ENCODE data around the gene ARPC2.

The ARPC2 gene

DNA sequence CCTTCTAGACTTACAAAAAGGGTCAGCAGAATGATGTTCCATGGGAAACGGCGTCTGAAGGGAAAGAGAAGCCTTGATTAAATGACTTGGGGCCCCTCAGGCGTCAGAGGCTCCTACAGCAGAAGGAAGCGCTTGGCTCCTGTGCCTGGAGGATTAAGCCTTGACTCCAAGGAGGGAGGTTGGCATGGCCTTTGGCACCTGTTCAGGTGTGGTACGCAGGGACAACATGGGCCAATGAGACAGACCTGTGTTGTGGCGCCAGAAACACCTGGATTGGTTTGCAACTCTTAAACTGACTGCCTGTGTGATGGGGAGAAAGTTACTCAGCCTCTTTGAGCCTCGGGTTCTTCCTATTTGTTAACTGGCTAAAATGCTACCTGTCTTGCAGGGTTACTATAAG, 60.9 kb downstream of the ARPC2 start:
- TF ChIP-seq CTCF (conservative IDR thresholded peaks at IDR 0.05) (no peak), ZFX (IDR thresholded peaks at IDR 0.05) (no peak)
- no peak overlapping the region for H3K27ac ChIP-seq

GRCh38 chr2:218278531-218279360, 61.8 kb downstream of the ARPC2 start:
- TF ChIP-seq ZFX (IDR thresholded peaks at IDR 0.05) (no peak), CTCF (conservative IDR thresholded peaks at IDR 0.05) (no peak)
- H3K27ac ChIP-seq: no peak overlapping the region

- TF ChIP-seq ZFX (IDR thresholded peaks at IDR 0.05): no peak
- no peak for TF ChIP-seq CTCF (conservative IDR thresholded peaks at IDR 0.05)
- H3K27ac ChIP-seq: no peak overlapping the region
Observed at GRCh38 chr2:218280260-218280870, 63.4 kb downstream of the ARPC2 start.

DNA sequence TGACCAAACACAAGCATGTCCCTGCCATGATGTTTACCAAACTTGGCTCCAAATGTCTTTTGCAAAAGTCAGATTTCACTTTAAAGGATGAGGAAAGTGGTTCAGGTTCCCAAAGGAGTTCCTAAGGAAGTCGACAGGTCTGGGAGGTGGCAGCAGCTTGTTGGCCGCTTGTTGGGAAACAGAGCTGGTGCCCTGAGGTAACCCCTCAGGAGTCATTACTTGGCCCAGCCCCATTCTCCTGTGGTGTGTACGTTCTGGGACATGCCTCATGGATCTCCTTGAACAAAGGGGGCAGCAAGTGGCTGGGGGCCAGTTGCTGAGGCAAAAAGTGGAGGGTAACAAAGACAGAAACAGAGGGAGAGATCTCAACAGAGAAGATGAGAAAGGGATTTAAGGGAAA, 64.5 kb downstream of the ARPC2 start:
- peak overlapping the region; percentile 64; the same call in 1 of the 2 replicates for H3K27ac ChIP-seq
- no peak for TF ChIP-seq CTCF (conservative IDR thresholded peaks at IDR 0.05)
- no peak for TF ChIP-seq ZFX (IDR thresholded peaks at IDR 0.05)

GRCh38 chr2:218282173-218282991, 65.4 kb downstream of the ARPC2 start:
- H3K27ac ChIP-seq: peak overlapping the region; percentile 64
- no peak for TF ChIP-seq CTCF (conservative IDR thresholded peaks at IDR 0.05)
- 0 out of 2 replicates have a peak, but pooled peaks have one; percentile 10 for TF ChIP-seq ZFX (IDR thresholded peaks at IDR 0.05)

GRCh38 chr2:218284106-218284811, 67.3 kb downstream of the ARPC2 start:
- TF ChIP-seq CTCF (conservative IDR thresholded peaks at IDR 0.05) (no peak), ZFX (IDR thresholded peaks at IDR 0.05) (no peak)
- peak overlapping the region; percentile 64 for H3K27ac ChIP-seq
